Gastroesophageal sphincter (tissue), 3 donors: ENCODE data around the gene LRRC8C.

Source experiments
- CTCF ChIP-seq, 4 experiments: fragments of 200-600 bp in 2 of 4; fragments of 450-650 bp in 2 of 4; sonication (generic) in 1 of 4; IDR thresholded peaks; one replicate each; pipeline ENCODE4 v1.5.1; 2017 to 2019; ENCODE audit warnings: antibody characterized with exemption in 4 of 4, mild to moderate bottlenecking in 2 of 4, moderate library complexity in 2 of 4
- POLR2A ChIP-seq, 2 donors: fragments of 450-650 bp; IDR thresholded peaks; one replicate each; pipeline ENCODE4 v1.6.1; 2017; ENCODE audit warnings: antibody characterized with exemption in 2 of 2, mild to moderate bottlenecking in 2 of 2, moderate library complexity in 1 of 2

- TF ChIP-seq POLR2A (IDR thresholded peaks at IDR 0.05) (no peak), CTCF (IDR thresholded peaks at IDR 0.05) (no peak)
Observed at GRCh38 chr1:89608984-89609725, 23.8 kb upstream of the LRRC8C start.
